Small intestine (tissue), 7 donors: ENCODE data around the gene DNAJB9. TPM values are rescaled to one million over a fixed set of nuclear protein-coding genes. Genes with fewer than 3 reads are reported as not detected.
"Not testable (repeated sequence)": the region's sequence is repeated elsewhere in the genome, so short reads cannot be mapped to it uniquely, and the experiment has no call there.

Experiments
- DNase-seq, 2 donors: peaks; one replicate each; pipeline versions ENCODE4 v3.0.0 to v3.0.0-alpha.2; 2013
- FAIRE-seq: peaks from 2 replicates; lab custom pipeline; 2012; peaks lifted over from hg19 to GRCh38; lab: Jason Lieb, UNC
- H3K27ac ChIP-seq, 3 donors: one replicate each; pipeline ENCODE4 v1.5.1; 2013; ENCODE audit warnings: low read length in 2 of 3, mild to moderate bottlenecking in 2 of 3, control low read depth in 1 of 3, inconsistent platforms in 1 of 3, low read depth in 1 of 3, moderate library complexity in 1 of 3
- H3K27me3 ChIP-seq, 3 donors: one replicate each; pipeline ENCODE4 v1.6.1; 2013; ENCODE audit warnings: low read length in 3 of 3, inconsistent platforms in 1 of 3; ENCODE audit not compliant: control insufficient read depth in 3 of 3, insufficient read depth in 3 of 3
- H3K36me3 ChIP-seq, 3 donors: one replicate each; pipeline ENCODE4 v1.6.1; 2013; ENCODE audit warnings: low read length in 3 of 3, inconsistent platforms in 1 of 3, low read depth in 1 of 3, mild to moderate bottlenecking in 1 of 3, moderate library complexity in 1 of 3; ENCODE audit not compliant: control insufficient read depth in 3 of 3, insufficient read depth in 2 of 3
- H3K4me1 ChIP-seq, 3 donors: one replicate each; pipeline ENCODE4 v1.6.1; 2013; ENCODE audit warnings: low read length in 2 of 3, inconsistent platforms in 1 of 3, low read depth in 1 of 3, mild to moderate bottlenecking in 1 of 3, moderate library complexity in 1 of 3; ENCODE audit not compliant: control insufficient read depth in 3 of 3, insufficient read depth in 2 of 3
- H3K4me3 ChIP-seq, 3 donors: one replicate each; pipeline ENCODE4 v1.5.1; 2013; ENCODE audit warnings: low read length in 3 of 3, control low read depth in 1 of 3, inconsistent platforms in 1 of 3, low read depth in 1 of 3, mild to moderate bottlenecking in 1 of 3, moderate library complexity in 1 of 3
- H3K9me3 ChIP-seq, 2 donors: one replicate each; pipeline ENCODE4 v1.6.1; 2013; ENCODE audit warnings: low read depth in 1 of 2, low read length in 1 of 2; ENCODE audit not compliant: control insufficient read depth in 2 of 2, insufficient read depth in 1 of 2
- WGBS, 3 donors: extraction: QIAGEN DNeasy Blood & Tissue Kit; methylation state at CpG; one replicate each; pipeline ENCODE4 v1.1.7; 2013; 5-methylcytosine and 5-hydroxymethylcytosine counted together
- polyA plus RNA-seq, 4 donors: library from polyadenylated mRNA; stranded (reverse) in 3 of 4; unstranded in 1 of 4; fragments of 200-250 nt in 3 of 4; fragments of 120-200 nt in 1 of 4; gene quantifications; one replicate each; pipeline versions ENCODE4 v1.2.1 to v1.2.3, GENCODE V29; 2013
- donor health status: healthy with polysubstance abuse.
- donor health status: control.
- donor health status: control.
- donor health status: Bipolar disorder and iron deficiency.
- donor health status: healthy.

DNAJB9 gene
- polyA plus RNA-seq, 4 donors, result 3.4 to 36.7 (median 12.2) TPM

DNA sequence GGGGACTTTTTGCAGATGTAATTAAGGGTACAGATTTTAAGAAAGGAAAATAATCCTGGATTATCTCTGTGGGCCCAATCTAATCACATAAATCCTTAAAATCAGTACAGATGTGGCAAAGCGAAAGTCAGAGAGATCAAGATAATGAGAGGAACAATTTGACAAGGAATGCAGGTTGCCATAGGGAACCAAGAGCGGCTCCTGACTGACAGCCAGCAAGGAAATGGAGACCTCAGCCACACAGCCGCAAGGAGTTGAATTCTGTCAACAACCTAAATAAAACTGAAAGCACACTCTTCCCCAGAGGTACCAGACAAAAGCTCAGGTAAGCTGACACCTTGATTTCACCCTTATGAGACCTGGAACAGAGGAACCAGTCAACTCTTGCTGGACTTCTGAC is 40.3 kb upstream of the DNAJB9 start:
- Histone ChIP-seq H3K27ac (no peak overlapping the region), H3K9me3 (no peaks in the 10 kb centered on the region), H3K27me3 (no peaks in the 10 kb centered on the region), H3K4me1 (peaks cover 4 to 7% (median 5%) of the 10 kb centered on the region in 3 donors), H3K4me3 (no peak overlapping the region), H3K36me3 (no peaks in the 10 kb centered on the region)
- FAIRE-seq (no peak), DNase-seq (no peak)
- WGBS, 3 donors, result 31 to 59% (median 59%) methylated on average over 3 of the region's 3 CpGs

DNA sequence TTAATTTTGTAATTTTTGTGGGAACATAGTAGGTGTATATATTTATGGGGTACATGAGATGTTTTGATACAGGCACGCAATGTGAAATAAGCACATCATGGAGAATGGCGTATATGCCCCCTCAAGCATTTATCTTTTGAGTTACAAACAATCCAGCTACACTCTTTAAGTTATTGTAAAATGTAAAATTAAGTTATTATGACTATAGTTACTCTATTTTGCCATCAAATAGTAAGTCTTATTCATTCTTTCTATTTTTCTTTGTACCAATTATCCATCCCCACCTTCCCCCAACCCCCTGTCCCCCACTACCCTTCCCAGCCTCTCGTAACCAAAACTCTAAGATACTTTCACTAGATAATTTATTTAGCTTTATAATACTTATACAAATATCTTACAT is 36.0 kb upstream of the DNAJB9 start:
- no peak overlapping the region for H3K4me3 ChIP-seq
- DNase-seq (no peak), FAIRE-seq (no peak)
- no peaks in the 10 kb centered on the region for H3K27me3 ChIP-seq
- H3K36me3 ChIP-seq, result no peaks in the 10 kb centered on the region
- no peak overlapping the region for H3K27ac ChIP-seq
- H3K4me1 ChIP-seq, result no peaks in the 10 kb centered on the region
- H3K9me3 ChIP-seq, result no peaks in the 10 kb centered on the region
- WGBS, 3 donors, result 94 to 96% (median 95%) methylated on average over 3 of the region's 3 CpGs

DNA sequence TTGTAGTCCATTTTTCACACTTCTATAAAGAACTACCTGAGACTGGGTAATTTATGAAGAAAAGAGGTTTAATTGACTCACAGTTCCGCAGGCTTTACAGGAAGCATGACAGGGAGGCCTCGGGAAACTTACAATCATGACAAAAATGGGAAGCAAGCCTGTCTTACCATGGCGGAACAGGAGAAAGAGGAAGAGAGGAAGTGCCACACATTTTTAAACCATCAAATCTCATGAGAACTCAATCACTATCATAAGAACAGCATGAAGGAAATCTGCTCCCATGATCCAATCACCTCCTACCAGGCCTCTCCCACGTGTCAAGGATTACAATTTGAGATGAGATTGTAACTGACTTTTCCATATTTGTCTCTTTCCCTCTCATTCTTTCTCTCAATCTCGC is 34.4 kb upstream of the DNAJB9 start:
- Histone ChIP-seq H3K4me3 (no peak overlapping the region), H3K9me3 (peaks cover 0 to 3% of the 10 kb centered on the region in 2 donors), H3K4me1 (no peaks in the 10 kb centered on the region), H3K36me3 (no peaks in the 10 kb centered on the region), H3K27ac (no peak overlapping the region), H3K27me3 (no peaks in the 10 kb centered on the region)
- WGBS, 3 donors, result 66 to 73% (median 67%) methylated on average over 5 of the region's 5 CpGs
- no peak for DNase-seq
- no peak for FAIRE-seq

DNA sequence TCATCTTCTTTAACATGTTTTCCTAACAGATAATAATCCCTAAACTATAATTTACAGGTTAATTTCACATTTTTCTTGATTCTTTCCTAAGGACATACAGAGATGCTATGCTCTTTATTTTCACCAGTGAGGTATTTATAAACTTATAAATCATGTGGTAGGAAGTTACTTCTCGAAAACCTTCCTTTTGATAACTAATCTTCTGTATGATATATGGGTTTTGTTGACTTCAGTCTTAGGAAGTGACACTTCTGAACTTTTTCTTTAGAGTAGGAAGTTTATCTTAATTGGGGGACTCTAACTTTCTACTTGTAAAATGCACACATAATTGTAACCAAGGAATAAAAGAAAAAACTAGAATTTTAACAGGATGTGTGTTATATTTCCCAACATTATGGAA is 33.9 kb upstream of the DNAJB9 start:
- WGBS, 3 donors, result 56 to 74% (median 65%) methylated on average over 1 of the region's 1 CpG
- DNase-seq (no peak), FAIRE-seq (no peak)
- no peak overlapping the region for H3K27ac ChIP-seq
- H3K4me3 ChIP-seq, result no peak overlapping the region
- no peaks in the 10 kb centered on the region for H3K4me1 ChIP-seq
- H3K36me3 ChIP-seq, result no peaks in the 10 kb centered on the region
- H3K9me3 ChIP-seq, result peaks cover 0 to 3% of the 10 kb centered on the region in 2 donors
- no peaks in the 10 kb centered on the region for H3K27me3 ChIP-seq

DNA sequence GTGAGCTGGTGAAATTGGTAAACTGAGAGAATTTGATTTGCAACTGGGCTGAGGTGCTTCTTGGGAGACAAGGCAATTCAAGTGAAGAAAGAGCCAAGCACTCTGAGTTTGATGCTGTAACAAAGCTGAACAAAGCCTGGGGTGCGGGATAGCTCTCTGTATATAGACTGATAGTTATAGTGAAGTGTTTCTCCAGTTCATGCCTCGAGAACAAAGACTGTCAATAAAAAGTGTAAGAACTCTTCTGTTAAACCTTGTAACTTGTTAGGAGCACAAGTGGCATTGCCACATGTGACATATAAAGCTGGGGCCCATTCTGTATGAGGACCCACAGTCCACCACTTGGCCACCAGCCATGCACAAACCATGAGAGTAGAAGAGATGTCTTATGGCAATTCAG is 32.4 kb upstream of the DNAJB9 start:
- H3K27me3 ChIP-seq, result no peaks in the 10 kb centered on the region
- H3K4me3 ChIP-seq, result no peak overlapping the region
- DNase-seq, result no peak
- no peak for FAIRE-seq
- H3K4me1 ChIP-seq, result no peaks in the 10 kb centered on the region
- peaks cover 0 to 3% of the 10 kb centered on the region in 2 donors for H3K9me3 ChIP-seq
- no peak overlapping the region for H3K27ac ChIP-seq
- 77 to 82% (median 81%) methylated on average over 2 of the region's 2 CpGs for WGBS, 3 donors
- H3K36me3 ChIP-seq, result no peaks in the 10 kb centered on the region

DNA sequence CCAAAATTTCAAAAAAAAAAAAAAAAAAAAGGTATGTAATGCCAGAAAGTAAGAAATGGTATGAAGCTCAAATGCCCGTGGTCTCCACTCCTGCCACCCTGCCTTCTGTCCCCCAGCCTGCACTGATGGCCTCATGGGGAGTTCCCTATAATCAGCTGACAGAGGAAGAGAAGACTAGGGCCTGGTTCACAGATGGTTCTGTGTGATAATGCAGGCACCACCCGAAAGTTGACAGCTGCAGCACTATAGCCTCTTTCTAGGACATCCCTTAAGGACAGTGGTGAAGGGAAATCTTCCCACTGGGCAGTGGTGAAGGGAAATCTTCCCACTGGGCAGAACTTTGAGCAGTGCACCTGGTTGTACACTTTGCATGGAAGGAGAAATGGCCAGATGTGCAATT is 31.4 kb upstream of the DNAJB9 start:
- not testable (repeated sequence) for DNase-seq, H3K4me1 ChIP-seq, H3K27me3 ChIP-seq, H3K4me3 ChIP-seq, H3K36me3 ChIP-seq, H3K9me3 ChIP-seq, FAIRE-seq, H3K27ac ChIP-seq
- WGBS, 3 donors, result 61 to 89% (median 70%) methylated on average over 2 of the region's 2 CpGs

DNA sequence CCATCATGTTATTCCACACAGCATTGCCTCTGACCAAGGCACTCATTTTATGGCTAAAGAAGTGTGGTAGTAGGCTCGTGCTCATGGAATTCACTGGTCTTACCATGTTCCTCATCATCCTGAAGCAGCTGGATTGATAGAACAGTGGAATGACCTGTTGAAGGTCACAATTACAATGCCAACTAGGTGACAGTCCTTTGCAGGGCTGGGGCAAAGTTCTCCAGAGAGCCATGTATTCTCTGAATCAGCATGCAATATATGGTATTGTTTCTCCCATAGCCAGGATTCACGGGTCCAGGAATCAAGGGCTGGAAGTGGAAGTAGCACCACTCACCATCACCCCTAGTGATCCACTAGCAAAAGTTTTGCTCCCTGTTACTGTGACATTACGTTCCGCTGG is 31.0 kb upstream of the DNAJB9 start:
- FAIRE-seq, H3K27ac ChIP-seq, H3K4me3 ChIP-seq, H3K27me3 ChIP-seq, H3K36me3 ChIP-seq, H3K9me3 ChIP-seq, H3K4me1 ChIP-seq, DNase-seq: not testable (repeated sequence)
- 78 to 90% (median 89%) methylated on average over 4 of the region's 4 CpGs for WGBS, 3 donors

DNA sequence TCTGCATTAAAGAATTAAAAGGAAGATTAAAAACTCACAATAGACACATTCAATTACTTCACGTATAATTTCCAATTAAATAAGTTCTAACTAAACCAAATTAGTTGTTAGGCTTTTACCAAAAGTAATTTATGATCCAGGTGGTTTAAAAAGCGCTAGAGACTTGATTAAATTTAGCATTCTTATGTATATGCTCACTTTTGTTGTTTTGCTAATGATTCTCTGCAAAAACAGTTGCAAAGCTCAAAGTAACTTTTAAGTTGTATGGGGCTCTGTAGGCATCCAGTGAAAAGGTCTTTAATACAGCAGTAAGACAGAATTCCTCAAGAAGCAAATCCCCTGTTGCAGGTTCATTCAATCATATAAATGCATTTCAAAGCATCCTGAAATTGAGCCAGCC is 28.2 kb upstream of the DNAJB9 start:
- no peak for FAIRE-seq
- 72 to 90% (median 88%) methylated on average over 2 of the region's 2 CpGs for WGBS, 3 donors

DNA sequence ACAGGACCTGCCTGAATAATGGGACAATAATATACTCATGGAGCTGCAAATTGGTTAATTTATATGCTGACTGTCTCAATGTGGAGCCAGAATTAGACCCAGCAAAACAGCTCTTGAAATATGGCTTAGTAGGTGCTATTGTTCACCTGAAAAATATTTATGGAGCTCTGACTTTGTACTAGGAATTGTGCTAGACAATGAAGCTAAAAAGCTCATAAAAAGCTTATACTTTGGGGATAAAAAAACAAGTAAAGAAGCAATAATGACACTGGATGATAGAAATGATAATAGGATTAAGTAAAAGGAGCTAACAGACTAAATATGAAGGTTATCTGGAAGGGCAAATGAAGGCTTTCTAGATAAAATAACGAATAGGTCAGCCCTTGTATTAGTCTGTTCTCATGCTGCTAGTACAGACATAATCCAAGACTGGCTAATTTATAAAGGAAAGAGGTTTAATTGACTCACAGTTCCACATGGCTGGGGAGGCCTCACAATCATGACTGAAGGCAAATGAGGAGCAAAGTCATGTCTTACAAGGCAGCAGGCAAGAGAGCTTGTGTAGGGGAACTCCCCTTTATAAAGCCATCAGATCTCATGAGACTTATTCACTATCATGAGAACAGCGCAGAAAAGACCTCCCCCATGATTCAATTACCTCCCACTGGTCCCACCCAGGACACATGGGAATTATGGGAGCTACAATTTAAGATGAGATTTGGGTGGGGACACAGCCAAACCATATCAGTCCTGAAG is 21.4 kb upstream of the DNAJB9 start:
- H3K36me3 ChIP-seq, H3K4me3 ChIP-seq, H3K27me3 ChIP-seq, H3K9me3 ChIP-seq, H3K27ac ChIP-seq, DNase-seq, FAIRE-seq, H3K4me1 ChIP-seq: not testable (repeated sequence)
- 54 to 71% (median 57%) methylated on average over 2 of the region's 2 CpGs for WGBS, 3 donors

More for the DNA sequence above, 28.2 kb upstream of the DNAJB9 start:
- Histone ChIP-seq H3K27me3 (no peaks in the 10 kb centered on the region), H3K9me3 (peaks cover 0 to 3% of the 10 kb centered on the region in 2 donors), H3K27ac (no peak overlapping the region), H3K36me3 (no peaks in the 10 kb centered on the region), H3K4me1 (no peaks in the 10 kb centered on the region), H3K4me3 (no peak overlapping the region)
- DNase-seq, result no peak
